ENCODE measurements around the gene SSTR3.
"Not testable (repeated sequence)": the region's sequence is repeated elsewhere in the genome, so short reads cannot be mapped to it uniquely, and the experiment has no call there.

SSTR3 gene

DNA sequence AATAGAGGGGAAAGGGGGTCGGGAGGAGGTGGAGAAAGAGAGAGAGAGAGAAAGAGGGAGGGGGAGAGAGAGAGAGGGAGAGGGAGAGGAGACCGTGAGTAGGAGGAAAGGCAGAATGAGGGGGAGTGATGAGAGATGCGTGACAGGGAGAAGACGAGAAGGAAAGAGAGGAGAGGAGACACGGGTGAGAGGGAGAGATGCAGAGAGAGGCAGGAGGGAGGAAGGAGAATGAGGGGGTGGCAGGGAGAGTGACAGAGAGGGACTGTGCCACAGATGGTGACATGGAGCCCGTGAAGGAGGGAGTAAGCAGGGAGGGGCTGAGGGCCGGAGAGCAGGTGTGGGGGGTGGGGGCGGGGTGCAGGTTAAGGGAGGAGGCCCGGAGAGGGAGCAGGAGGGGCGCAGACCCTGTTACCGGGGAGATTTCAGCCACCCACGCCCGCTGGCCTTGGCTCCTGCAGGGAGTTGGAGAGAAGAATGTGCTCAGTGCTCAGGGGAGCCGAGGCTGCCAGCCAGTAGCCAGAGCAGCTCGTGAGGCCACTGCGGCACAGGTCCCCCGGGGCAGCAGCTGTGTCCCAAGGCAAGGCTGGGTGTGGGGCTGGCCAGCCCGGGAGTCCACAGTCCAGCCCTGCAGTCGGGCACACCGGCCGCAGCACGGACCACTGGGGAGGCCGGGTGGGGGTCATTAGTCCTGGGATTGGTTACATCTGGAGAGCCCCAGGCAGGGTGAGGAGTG is at the start of gene SSTR3:
TSS of gene SSTR3 (minus strand) at position 304 of the 733 bp plus-strand sequence. CDS start 4,674 bp downstream, outside the sequence.
- no peak for DNase-seq

GRCh38 chr22:37260901-37261336 is 48.6 kb upstream of the SSTR3 start:
- peak; percentile 53 for DNase-seq

- DNase-seq, result no peak
These were observed 48.0 kb upstream of the SSTR3 start for GRCh38 chr22:37260155-37260795.

GRCh38 chr22:37259540-37260029 is 47.3 kb upstream of the SSTR3 start:
- DNase-seq, result no peak

DNA sequence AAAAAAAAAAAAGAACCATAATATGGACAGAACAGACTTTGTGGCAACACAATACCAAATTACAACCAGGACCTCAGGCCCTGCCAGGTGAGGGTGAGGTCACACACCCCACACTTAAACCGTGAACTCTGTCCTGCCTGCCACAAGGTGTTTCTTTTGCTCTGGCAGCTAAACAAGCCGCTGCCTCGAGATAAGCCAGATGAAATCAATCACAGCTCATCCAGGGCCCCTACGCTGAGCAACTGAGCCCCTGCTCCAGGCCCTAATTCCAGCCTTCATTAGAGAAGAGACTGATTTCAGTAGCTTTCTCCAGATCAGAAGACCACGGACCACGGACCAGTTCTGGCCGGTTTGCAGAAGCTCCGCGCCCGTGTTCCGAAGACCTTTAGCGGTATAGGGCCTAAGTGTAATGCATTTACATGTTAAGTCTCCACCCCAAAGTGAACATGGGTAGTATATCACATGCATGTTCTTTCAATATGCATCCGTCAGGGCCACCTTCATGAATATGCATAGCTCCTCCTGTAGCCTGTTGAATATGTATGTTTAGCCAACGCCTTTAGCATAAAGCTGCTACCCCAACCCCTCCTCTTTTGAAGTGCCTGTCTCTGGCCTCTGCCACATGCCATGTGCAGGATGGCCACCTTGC is 46.6 kb upstream of the SSTR3 start:
- DNase-seq, result no peak

- no peak for DNase-seq
These were observed 45.9 kb upstream of the SSTR3 start for GRCh38 chr22:37258005-37258752.

DNA sequence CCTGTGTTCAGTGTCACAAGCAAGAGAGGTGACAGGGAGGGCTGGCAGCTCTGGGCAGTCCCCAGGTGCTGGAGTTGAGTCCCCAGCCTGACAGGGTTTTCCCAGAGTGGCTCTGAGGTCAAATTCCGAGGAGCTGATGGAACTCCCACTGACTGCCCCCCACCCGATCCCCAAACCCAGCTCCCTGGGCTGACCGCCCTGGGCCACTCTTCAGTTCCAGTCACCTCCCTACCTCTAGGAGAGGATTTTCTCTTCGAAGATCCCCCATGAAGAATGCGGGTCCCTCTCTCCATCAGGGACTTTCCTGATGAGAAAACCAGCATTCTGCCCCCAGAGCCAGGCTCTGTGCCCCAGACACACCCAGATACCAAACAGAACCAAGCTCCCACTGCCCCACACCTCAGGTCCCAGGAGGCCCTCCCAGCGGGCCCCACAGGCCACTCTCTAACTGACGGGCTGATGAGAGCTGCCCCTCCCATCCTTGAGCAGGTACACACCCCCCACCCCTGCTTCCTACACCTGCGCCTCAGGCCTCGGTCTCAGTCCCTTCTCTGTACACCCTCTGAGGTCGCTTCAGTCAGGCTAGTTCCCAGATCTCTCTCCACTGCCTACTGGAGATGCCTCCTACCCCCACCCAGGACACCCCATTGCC is 43.9 kb upstream of the SSTR3 start:
- DNase-seq, result no peak

DNA sequence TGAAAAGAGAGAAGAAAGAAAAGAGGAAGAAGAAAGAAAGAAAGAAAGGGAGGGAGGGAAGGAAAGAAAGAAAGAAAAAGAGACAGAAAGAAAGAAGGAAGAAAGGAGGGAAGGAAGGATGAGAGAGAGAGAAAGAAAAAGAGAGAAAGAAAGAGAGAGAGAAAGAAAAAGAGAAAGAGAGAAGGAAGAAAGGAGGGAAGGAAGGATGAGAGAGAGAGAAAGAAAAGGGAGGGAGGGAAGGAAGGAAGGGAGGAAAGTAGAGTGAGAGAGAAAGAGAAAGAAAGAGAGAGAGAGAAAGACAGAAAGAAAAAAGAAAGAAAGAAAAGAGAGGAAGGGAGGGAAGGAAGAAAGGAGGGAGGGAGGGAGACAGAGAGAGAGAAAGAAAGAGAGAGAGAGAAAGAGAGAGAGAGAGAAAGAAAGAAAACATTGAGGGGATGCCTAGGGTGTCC is 43.3 kb upstream of the SSTR3 start:
- no peak for DNase-seq

GRCh38 chr22:37254867-37255233 is 42.6 kb upstream of the SSTR3 start:
- no peak for DNase-seq

GRCh38 chr22:37254209-37254866 is 42.1 kb upstream of the SSTR3 start:
- no peak for DNase-seq

GRCh38 chr22:37253126-37253660 is 40.9 kb upstream of the SSTR3 start:
- no peak for DNase-seq

- not testable (repeated sequence) for DNase-seq
These were observed 39.6 kb upstream of the SSTR3 start for GRCh38 chr22:37251836-37252235.

- DNase-seq, result no peak
These were observed 37.7 kb upstream of the SSTR3 start for GRCh38 chr22:37249986-37250385.

- DNase-seq, result no peak
These were observed 36.0 kb upstream of the SSTR3 start for GRCh38 chr22:37248251-37248650.

DNA sequence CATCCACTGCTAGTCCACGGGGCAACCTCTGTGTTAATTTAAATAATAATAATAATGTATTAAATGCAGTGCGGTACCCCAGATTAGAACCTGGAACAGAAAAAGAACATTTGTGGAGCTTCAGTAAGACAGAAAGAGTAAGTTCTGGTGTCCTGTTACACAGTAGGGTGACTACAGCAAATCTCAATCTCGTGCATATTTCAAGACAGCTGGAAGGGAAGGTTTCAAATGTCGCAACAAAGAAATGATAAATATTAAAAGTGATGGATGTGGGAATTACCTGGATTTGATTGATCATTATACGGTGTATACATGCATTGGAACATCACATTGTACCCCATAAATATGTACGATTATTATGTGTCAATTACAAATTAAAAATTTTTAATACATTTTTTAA is 33.5 kb upstream of the SSTR3 start:
- no peak for DNase-seq

- no peak for DNase-seq
These were observed 32.8 kb upstream of the SSTR3 start for GRCh38 chr22:37244922-37245722.

DNA sequence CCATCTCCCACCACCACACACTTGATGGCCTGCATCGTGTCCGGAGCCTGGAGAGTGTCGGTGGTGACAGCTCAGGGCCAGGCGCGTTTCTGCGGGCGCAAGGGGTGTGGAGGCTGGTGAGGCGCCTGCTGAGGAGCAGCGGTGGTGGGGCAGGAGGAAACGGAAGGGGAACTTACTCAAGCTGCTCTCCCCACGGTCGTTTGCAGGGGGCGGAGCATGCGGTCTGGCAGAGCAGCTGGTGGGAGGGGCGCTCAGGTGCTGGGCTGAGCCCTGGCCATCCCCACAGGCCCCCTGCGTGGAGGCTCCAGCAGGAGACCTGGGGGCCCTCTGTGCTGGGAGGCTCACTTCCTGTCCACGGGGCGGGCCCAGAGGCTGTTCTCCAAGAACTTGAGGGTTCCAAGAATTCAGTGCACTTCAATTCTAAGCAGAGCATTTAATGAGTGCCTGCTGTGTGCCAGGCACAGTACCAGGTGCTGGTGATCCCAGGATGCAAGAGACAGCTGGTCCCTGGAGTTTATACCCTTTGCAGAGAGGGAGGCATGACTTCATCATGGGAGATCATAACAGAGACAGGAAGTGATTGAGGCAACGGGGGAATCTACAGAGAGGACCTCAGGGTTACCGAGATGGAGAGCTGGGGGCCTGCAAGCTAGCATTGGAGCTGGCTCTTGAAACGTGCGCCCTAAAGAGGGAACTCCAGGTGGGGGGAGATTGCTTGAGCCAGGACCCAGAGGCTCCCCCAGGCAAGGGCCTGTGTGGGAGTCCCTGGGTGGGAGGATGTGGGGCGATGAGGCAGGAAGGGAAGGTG is 32.0 kb upstream of the SSTR3 start, which contains the start of gene RAC2:
TSS of gene RAC2 (minus strand) at position 156 of the 808 bp plus-strand sequence. CDS start at position 35, 121 bp downstream.
- peak; percentile 91 for DNase-seq

GRCh38 chr22:37243402-37244113 is 31.3 kb upstream of the SSTR3 start:
- DNase-seq, result no peak

- peak; percentile 86 for DNase-seq
These were observed 30.2 kb upstream of the SSTR3 start for GRCh38 chr22:37242395-37242918.
